BE2C (cell line): ENCODE results near the gene FAM110D. TPM values are rescaled to one million over a fixed set of nuclear protein-coding genes. Genes with fewer than 3 reads are reported as not detected.
A peak's percentile ranks its signal among the peaks of the same experiment; 100 is the strongest.

Source experiments
- DNase-seq: peaks from one replicate; pipeline ENCODE4 v3.0.0-alpha.2; 2020
- H3K27me3 ChIP-seq: fragments of 250-450 bp; sonication (Bioruptor Pico); 2 replicates; pipeline ENCODE4 v1.5.1; 2020; ENCODE audit warnings: mild to moderate bottlenecking
- H3K36me3 ChIP-seq: fragments of 250-450 bp; sonication (Bioruptor Pico); 2 replicates; pipeline ENCODE4 v1.5.1; 2020; ENCODE audit warnings: mild to moderate bottlenecking
- H3K4me1 ChIP-seq: fragments of 250-450 bp; sonication (Bioruptor Pico); 2 replicates; pipeline ENCODE4 v1.5.1; 2020
- H3K4me3 ChIP-seq: 2 replicates; pipeline ENCODE4 v1.5.1; 2011; ENCODE audit warnings: low read depth, low read length
- H3K9me3 ChIP-seq: fragments of 250-450 bp; sonication (Bioruptor Pico); 2 replicates; pipeline ENCODE4 v1.5.1; 2020
- polyA plus RNA-seq: library from polyadenylated mRNA; unstranded; fragments of >200 nt; gene quantifications from one replicate; pipeline ENCODE4 v1.2.1, GENCODE V29; 2012; ENCODE audit warnings: low read depth, missing spikeins; ENCODE audit not compliant: insufficient read length, insufficient read depth
- TF ChIP-seq, protein P1 (sequence below): IDR thresholded peaks from 2 replicates; pipeline ENCODE4 v1.5.1; 2012; ENCODE audit warnings: mild to moderate bottlenecking, low read depth, low read length

The FAM110D gene
- polyA plus RNA-seq = 1.7 TPM

- TF ChIP-seq, protein P1, sequence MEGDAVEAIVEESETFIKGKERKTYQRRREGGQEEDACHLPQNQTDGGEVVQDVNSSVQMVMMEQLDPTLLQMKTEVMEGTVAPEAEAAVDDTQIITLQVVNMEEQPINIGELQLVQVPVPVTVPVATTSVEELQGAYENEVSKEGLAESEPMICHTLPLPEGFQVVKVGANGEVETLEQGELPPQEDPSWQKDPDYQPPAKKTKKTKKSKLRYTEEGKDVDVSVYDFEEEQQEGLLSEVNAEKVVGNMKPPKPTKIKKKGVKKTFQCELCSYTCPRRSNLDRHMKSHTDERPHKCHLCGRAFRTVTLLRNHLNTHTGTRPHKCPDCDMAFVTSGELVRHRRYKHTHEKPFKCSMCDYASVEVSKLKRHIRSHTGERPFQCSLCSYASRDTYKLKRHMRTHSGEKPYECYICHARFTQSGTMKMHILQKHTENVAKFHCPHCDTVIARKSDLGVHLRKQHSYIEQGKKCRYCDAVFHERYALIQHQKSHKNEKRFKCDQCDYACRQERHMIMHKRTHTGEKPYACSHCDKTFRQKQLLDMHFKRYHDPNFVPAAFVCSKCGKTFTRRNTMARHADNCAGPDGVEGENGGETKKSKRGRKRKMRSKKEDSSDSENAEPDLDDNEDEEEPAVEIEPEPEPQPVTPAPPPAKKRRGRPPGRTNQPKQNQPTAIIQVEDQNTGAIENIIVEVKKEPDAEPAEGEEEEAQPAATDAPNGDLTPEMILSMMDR = no peak
- H3K4me1 ChIP-seq = peaks cover 7% of the 10 kb centered on the region
- H3K27me3 ChIP-seq = no peaks in the 10 kb centered on the region
- no peaks in the 10 kb centered on the region for H3K9me3 ChIP-seq
- no peaks in the 10 kb centered on the region for H3K36me3 ChIP-seq
- no peak for DNase-seq
- no peak within 1 kb of the TSS for H3K4me3 ChIP-seq
Observed at GRCh38 chr1:26158908-26159742, at the start of gene FAM110D. TSS of gene FAM110D (plus strand) at chr1:26159079. CDS start at chr1:26161292, 2,213 bp downstream.

DNA sequence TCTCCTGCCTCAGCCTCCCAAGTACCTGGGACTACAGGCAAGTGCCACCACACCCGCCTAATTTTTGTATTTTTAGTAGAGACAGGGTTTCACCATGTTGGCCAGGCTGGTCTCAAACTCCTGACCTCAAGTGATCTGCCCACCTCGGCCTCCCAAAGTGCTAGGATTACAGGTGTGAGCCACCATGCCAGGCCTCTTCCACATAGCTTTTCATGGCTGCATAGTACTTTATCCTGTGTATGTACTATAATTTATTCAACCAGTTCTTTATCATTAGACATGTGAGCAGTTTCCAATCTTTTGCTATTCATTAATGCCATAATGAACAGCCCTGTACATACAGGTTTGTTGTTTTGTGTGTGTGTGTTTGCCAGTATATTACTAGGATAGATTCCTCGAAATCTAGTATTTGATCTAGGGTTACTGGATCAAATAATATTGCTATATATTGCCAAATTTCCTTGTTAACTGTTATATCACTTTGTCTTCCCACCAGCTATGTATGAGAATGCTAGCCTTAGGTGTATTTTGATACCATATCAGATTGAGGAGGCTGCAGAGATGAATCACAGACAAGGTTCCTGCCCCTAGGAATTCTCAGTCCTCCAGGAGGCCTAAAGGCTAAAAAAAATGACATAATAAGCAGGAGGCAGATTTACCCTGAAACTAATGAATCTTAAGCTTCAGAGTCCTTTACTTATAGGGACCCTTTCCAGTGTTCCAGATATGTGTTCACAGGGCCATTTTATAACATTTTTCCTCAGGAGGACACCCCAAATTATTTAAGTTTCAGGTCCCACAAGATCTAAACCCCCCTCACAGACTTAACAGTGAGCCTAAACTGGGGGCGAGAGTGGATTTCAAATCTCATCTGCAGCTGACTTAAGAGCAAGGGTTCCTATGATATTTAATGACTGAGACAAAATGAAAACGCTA, 49.4 kb upstream of the FAM110D start:
- Histone ChIP-seq H3K36me3 (no peaks in the 10 kb centered on the region), H3K4me1 (no peaks in the 10 kb centered on the region), H3K4me3 (no peak overlapping the region), H3K27me3 (no peaks in the 10 kb centered on the region), H3K9me3 (no peaks in the 10 kb centered on the region)
- no peak for DNase-seq
- TF ChIP-seq, protein P1 = no peak

GRCh38 chr1:26110731-26111529, 47.9 kb upstream of the FAM110D start:
- Histone ChIP-seq H3K4me3 (peak overlapping the region; percentile 74), H3K27me3 (no peaks in the 10 kb centered on the region), H3K4me1 (no peaks in the 10 kb centered on the region), H3K36me3 (no peaks in the 10 kb centered on the region), H3K9me3 (no peaks in the 10 kb centered on the region)
- peak; percentile 75 for DNase-seq
- TF ChIP-seq, protein P1 = no peak

- peak within 1 kb of the TSS; percentile 74 for H3K4me3 ChIP-seq
- no peaks in the 10 kb centered on the region for H3K4me1 ChIP-seq
- DNase-seq = peak; percentile 88
- H3K36me3 ChIP-seq = no peaks in the 10 kb centered on the region
- no peaks in the 10 kb centered on the region for H3K9me3 ChIP-seq
- no peaks in the 10 kb centered on the region for H3K27me3 ChIP-seq
- TF ChIP-seq, protein P1 = no peak
Observed at GRCh38 chr1:26111530-26112406, 47.1 kb upstream of the FAM110D start, which contains the start of gene PDIK1L. TSS of gene PDIK1L (plus strand) at chr1:26111824. CDS start at chr1:26114309, 2,485 bp downstream.

- no peaks in the 10 kb centered on the region for H3K27me3 ChIP-seq
- no peak for DNase-seq
- no peaks in the 10 kb centered on the region for H3K36me3 ChIP-seq
- no peaks in the 10 kb centered on the region for H3K9me3 ChIP-seq
- TF ChIP-seq, protein P1 = no peak
- peak overlapping the region; percentile 74 for H3K4me3 ChIP-seq
- H3K4me1 ChIP-seq = no peaks in the 10 kb centered on the region
Observed at GRCh38 chr1:26112407-26112775, 46.5 kb upstream of the FAM110D start.
